CD4-positive, alpha-beta T cell treated with Interferon alpha-2 for 1 hour (primary cell): ENCODE measurements around the gene N4BP2L2.
A peak's percentile ranks its signal among the peaks of the same experiment; 100 is the strongest.
"Not testable (repeated sequence)": the region's sequence is repeated elsewhere in the genome, so short reads cannot be mapped to it uniquely, and the experiment has no call there.

Experiments used
- DNase-seq, 2 donors: peaks; one replicate each; pipeline ENCODE4 v3.0.0-alpha.2; 2020 to 2022

N4BP2L2 gene

DNA sequence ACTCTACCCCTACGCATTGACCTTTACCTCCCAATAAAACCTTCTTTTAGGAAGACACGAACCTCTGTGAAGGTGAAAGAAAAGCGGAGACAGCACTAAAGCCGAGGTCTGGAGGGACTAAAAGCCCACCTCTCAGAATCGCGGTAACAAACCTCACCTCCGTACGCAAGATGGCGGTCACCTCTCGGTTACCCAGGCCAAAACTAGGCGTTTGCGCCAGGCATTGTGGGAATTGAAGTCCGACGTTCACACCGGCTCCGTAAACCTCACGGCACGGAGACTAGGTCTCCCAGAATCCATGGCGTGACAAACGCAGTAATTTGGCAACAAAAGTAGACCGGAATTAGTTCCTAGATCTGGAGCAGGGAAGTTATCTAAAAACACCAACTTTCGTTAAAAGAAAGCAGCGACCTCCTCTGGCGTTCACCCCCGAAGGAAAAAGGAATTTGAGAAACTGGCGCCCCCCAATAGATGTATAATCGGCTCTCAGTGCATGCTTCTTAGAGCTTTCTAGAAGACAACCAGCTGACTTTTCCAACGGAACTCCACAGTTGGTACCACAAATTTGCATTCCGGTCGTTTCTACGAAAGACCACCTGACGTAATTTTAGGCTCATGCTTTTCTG lies at the start of gene N4BP2L2:
Gene N4BP2L2 (minus strand): TSS at position 175 of the 626 bp plus-strand sequence. CDS start 1,768 bp downstream, outside the sequence.
- DNase-seq: peak; percentile 93 to 95

GRCh38 chr13:32587811-32588170 lies 49.2 kb upstream of the N4BP2L2 start:
- no peak for DNase-seq

DNA sequence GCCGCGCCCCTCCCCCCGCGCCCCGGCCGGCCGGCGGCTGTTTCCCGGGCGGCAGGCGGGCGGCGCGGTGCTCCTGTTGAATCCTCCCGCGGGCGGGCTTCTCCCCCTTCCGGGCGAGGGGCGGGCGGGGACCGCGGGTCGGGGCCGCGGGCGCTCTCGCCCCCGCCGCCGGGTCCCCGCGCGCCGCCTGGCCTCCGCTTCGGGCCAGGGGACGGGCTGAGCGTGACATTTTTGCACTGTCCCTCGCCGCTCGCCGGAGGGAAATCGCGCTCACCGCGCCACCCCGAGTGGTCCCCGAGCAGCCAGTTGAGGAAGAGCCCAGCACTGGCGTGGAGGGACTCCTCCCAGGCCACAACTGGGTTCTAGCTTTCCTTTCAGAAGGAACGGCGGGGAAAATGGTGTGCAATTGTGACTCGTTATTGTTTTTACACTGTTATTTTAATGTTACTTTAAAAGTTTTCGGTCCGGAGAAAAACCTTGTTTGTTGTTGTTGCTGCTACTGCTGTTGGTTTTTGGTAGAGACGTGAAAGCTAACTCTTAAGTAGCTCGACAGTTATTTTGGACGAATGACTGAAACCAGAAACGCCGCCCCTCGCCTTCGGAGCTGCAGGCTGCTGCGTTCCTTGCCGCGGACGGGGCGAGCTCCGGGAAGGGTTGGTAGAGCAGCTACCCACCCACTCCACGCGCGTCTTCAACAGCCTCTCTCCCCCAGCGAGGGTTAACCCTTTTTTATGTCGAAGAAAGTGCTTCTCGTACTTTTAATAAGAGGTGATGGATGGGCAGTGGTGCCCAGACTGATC lies 48.6 kb upstream of the N4BP2L2 start:
- DNase-seq: peak; percentile 38 to 67

- peak; percentile 96 to 97 for DNase-seq
Observed at GRCh38 chr13:32586080-32586900, 47.7 kb upstream of the N4BP2L2 start, which contains the start of gene PDS5B. Gene PDS5B, plus strand, starts transcription at chr13:32586452. Its CDS starts 62,321 bp downstream, at chr13:32648773.

GRCh38 chr13:32585550-32586079 lies 47.0 kb upstream of the N4BP2L2 start:
- DNase-seq: peak in 1 of 2 donors; percentile 20

- no peak for DNase-seq
Observed at GRCh38 chr13:32582991-32583390, 44.4 kb upstream of the N4BP2L2 start.

- DNase-seq: no peak
Observed at GRCh38 chr13:32582281-32582680, 43.7 kb upstream of the N4BP2L2 start.

- peak in 1 of 2 donors; percentile 46 for DNase-seq
Observed at GRCh38 chr13:32581177-32581786, 42.7 kb upstream of the N4BP2L2 start.

DNA sequence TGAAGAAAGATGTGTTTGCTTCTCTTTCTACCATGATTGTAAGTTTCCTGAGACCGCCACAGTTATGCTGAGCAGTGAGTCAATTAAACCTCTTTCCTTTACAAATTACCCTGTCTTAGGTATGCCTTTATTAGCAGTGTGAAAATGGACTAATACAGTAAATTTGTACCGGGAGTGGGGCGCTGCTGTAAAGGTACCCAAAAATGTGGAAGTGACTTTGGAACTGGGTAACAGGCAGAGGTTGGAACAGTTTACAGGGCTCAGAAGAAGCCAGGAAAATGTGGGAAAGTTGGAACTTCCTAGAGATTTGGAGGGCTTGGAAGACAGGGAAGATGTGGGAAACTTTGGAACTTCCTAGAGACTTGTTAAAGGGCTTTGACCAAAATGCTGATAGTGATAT lies 38.4 kb upstream of the N4BP2L2 start:
- no peak for DNase-seq

DNA sequence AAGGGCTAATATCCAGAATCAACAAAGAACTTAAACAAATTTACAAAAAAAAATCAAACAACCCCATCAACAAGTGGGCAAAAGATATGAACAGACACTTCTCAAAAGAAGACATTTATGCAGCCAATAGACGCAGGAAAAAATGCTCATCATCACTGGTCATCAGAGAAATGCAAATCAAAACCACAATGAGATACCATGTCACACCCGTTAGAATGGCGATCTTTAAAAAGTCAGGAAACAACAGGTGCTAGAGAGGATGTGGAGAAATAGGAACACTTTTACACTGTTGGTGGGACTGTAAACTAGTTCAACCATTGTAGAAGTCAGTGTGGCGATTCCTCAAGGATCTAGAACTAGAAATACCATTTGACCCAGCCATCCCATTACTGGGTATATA lies 37.1 kb upstream of the N4BP2L2 start:
- DNase-seq: not testable (repeated sequence)

DNA sequence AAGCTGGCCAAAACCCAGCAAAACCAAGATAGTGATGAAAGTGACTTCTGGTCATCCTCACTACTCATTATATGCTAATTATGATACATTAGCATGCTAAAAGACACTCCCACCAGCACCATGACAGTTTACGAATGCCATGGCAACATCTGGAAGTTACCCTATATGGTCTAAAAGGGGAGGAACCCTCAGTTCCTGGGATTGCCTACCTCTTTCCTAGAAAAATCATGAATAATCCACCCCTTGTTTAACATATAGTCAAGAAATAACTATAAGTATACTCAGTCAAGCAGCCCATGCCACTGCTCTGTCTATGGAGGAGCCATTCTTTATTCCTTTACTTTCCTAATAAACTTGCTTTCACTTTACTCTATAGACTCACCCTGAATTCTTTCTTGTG lies 22.2 kb upstream of the N4BP2L2 start:
- not testable (repeated sequence) for DNase-seq

GRCh38 chr13:32555613-32556012 lies 17.0 kb upstream of the N4BP2L2 start:
- no peak for DNase-seq

- DNase-seq: no peak
Observed at GRCh38 chr13:32553720-32554119, 15.1 kb upstream of the N4BP2L2 start.

DNA sequence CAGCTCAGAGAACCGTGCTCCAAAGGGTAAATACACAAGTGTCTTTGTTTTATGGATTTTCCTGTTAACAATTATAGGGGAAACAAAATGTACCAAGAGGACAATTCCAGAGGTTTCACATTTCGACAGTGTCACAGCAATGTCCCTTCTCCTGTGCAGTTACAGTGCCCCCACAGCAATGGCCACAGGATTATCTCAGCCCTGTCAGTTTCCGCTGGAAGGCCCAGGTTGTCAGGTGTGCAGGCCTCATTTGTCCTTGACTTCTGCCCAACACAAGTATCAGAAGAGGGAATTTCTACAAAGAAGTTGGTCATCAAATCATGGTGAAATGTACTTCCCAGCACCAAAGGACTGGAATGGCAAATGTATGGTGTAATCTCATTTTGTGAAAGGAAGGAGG lies 11.2 kb upstream of the N4BP2L2 start:
- DNase-seq: no peak

GRCh38 chr13:32548837-32549236 lies 10.2 kb upstream of the N4BP2L2 start:
- no peak for DNase-seq

DNA sequence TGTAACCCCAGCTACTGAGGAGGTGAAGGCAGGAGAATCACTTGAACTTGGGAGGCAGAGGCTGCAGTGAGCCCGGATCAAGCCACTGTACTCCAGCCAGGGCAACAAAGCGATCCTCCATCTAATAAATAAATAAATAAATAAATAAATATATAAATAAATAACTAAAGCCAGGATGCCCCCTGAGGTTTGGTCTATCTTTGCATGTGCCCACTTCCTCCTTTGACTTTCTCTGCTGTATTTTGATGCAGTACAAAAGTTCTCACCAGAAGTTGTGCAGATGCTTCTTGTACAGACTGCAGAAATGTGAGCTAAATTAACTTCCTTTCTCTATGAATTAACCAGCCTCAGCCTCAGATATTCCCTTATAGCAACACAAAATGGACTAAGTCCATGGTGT lies 6.5 kb upstream of the N4BP2L2 start:
- DNase-seq: no peak

DNA sequence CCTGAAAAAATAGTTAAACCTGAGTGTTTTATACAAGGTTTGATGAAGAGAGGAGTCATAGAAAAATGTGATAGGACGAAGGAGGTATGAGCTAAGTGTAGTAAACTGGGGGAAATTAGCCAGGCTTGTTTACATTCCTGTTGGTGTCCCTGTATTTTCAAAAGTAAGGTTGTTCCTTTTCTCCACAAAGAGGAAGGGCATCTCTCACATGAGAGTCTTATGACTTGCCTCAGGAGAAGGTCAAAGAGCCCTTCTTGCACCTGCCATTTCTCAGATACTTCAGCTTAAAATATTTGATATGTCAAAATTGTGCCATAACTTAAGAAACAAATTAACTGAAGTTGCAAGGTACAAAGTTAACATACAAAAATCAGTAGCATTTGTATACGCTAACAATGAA lies 3.6 kb upstream of the N4BP2L2 start:
- DNase-seq: no peak

- no peak for DNase-seq
Observed at GRCh38 chr13:32538143-32538620, 413 bp downstream of the N4BP2L2 start.

GRCh38 chr13:32537580-32538142 lies 934 bp downstream of the N4BP2L2 start:
- peak; percentile 56 to 65 for DNase-seq

GRCh38 chr13:32535748-32536147 lies 2.8 kb downstream of the N4BP2L2 start:
- DNase-seq: no peak

- no peak for DNase-seq
Observed at GRCh38 chr13:32535115-32535514, 3.5 kb downstream of the N4BP2L2 start.

DNA sequence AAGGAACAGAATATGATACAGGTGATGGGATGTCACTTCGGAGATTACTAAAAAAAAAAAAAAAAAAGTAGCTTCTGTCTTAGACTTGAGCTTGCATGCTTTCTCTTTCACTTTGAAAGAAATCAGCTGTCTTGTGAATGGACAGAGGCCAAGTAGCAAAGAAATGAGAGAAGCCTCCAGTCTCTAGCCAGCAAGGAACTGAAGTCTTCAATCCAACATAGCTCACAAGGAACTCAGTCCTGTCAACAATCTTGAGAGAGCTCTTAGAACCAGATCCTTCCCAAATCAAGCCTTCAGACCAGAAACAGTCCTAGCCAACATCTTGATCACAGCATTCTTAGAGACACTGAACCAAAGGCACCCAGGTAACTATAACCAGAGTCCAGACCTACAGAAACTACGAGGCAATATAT lies 7.7 kb downstream of the N4BP2L2 start:
- DNase-seq: peak; percentile 3 to 75
